ENCODE results near the gene WDR70.
"Not testable (repeated sequence)": the region's sequence is repeated elsewhere in the genome, so short reads cannot be mapped to it uniquely, and the experiment has no call there.

The WDR70 gene

GRCh38 chr5:37640088-37640487, 261.0 kb downstream of the WDR70 start:
- DNase-seq (ENCODE audit: low read depth in 2 of 2): no peak

- DNase-seq (ENCODE audit: low read depth in 2 of 2): no peak
Observed at GRCh38 chr5:37641933-37642332, 262.8 kb downstream of the WDR70 start.

DNA sequence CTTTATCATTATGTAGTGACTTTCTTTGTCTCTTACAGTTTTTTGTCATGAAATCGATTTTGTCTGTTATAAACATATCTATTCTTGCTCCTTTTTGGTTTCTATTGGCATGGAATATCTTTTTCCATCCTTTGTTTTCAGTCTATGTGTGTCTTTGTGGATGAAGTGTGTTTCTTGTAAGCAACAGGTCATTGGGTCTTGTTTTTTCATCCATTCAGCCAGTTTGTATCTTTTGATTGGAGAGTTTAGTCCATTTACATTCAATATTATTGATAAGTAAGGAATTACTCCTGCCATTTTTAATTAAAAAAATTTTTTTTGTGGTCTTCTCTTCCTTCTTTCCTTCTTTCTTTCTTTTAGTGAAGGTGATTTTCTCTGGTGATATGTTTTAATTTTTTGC, 266.6 kb downstream of the WDR70 start:
- no peak for DNase-seq (ENCODE audit: low read depth in 2 of 2)

DNA sequence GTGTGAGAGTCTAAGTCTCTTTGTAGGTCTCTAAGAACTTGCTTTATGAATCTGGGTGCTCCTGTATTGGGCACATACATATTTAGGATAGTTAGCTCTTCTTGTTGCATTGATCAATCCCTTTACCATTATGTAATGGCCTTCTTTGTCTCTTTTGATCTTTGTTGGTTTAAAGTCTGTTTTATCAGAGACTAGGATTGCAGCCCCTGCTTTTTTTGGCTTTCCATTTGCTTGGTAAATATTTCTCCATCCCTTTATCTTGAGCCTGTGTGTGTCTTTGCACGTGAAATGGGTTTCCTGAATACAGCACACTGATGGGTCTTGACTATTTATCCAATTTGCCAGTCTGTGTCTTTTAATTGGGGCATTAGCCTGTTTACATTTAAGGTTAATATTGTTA, 275.4 kb downstream of the WDR70 start:
- DNase-seq (ENCODE audit: low read depth in 2 of 2): not testable (repeated sequence)

- DNase-seq (ENCODE audit: low read depth in 2 of 2): no peak
Observed at GRCh38 chr5:37657046-37657445, 277.9 kb downstream of the WDR70 start.

- no peak for DNase-seq (ENCODE audit: low read depth in 2 of 2)
Observed at GRCh38 chr5:37658440-37658839, 279.3 kb downstream of the WDR70 start.

DNA sequence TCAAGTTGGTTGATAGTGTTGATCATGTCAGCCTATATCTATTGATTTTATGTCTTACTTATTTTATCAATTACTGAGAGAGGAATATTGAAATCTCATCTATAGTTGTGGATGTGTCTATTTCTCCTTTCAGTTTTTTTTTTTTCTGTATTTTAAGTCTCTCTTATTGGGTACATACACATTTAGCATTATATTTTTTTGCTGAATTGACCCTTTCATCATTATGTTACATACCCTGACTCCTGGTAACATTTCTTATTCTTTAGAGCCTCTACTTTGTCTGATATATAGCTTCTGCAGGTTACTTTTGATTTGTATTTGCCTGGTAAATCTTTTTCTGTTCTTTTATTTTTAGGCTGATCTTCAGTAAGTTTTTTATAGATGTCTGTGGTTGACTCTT, 281.2 kb downstream of the WDR70 start:
- no peak for DNase-seq (ENCODE audit: low read depth in 2 of 2)

DNA sequence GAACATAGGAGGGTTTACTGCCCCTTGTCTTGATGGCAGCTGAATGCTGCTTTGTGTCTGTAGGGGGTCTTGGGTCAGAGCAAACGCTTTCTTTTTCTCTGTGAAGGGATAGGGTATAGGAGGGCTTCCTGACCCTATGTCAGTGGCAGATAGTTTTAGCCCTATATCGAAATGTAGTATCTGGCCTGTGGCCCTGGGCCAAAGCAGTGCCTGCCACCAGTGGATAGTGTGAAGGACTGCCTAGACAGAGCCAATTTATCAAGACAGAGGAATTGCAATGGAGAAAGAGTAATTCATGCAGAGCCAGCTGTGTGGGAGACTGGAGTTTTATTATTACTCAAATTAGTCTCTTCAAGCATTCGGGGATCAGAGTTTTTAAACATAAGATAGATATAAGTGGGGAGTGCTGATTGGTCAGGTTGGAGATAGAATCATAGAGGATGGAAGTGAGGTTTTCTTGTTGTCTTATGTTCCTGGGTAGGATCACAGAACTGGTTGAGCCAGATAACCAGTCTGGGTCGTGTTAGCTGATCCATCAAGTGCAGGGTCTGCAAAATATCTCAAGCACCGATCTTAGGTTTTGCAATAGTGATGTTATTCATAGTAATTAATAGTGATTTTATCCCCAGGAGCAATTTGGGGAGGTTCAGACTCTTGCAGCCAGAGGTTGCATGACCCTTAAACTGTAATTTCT, 282.3 kb downstream of the WDR70 start:
- DNase-seq (ENCODE audit: low read depth in 2 of 2): no peak

- no peak for DNase-seq (ENCODE audit: low read depth in 2 of 2)
Observed at GRCh38 chr5:37661951-37662350, 282.8 kb downstream of the WDR70 start.

DNA sequence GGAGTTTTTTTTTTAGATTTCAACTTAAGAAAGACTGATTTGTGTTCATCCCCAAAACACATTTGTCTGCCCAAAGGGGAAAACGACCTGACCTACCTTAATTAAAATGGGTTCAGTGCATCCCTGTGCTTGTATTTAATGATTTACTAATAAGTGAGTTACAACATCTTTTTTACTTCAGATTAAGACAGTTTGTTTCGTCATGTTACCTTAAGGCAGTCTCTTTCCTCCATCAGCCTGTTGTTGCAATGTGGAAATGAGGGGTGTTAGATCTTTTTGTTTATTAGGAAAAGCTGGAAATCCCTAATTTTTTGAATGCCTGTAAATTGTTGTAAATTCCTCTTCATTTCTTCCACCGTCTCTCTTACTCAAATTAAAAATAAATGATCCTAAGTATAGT, 283.2 kb downstream of the WDR70 start:
- no peak for DNase-seq (ENCODE audit: low read depth in 2 of 2)

DNA sequence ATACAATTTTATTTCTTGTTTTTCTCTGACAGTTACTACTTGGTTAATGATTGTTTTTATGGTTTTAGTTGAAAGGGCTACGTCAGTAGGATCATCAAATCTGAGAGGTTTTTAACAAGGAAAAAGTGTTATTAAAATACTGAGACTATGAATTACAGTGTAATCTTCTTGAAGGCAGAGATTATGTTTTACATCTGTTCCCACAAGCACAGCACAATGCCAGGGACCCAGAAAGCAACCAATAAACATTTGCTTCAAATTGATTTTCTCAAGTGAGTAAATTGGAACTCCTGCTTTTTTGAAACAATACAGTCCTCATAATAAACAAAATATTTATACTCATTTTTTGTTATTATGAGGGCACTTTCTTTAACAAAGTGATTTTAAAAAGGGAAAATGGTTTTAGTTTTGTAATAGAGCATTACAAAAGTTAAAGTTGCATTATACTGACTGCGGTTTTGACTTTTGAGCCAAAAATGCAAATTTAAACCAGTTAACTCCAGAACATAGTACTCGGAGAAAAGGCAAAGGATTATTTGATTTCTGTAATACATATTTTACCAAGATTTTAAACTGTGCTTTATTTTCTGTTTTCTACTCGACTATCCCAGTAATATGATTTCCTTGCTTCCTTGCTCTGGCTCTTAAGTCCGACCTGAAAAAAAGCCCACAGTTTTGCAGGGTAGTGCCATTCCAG, 283.8 kb downstream of the WDR70 start:
- DNase-seq (ENCODE audit: low read depth in 2 of 2): no peak

DNA sequence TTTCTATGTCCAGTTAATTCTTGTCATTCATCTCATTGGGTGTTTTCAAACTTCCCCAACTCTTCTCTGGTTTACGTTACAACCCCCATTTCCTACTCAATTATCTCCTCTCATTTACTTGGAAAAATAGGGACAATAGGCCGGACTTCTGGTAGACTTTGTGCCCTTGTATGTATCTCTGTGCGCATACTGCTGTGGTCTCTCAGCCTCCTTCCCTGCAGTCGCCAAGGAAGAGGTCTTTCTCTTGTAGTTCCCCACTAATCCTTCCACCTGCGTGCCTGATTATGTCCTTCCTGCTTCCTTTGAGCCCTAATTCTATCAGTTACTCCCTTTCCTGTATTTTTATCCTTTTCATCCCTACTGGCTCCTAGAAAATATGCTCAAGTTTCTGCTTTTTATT, 284.4 kb downstream of the WDR70 start:
- DNase-seq (ENCODE audit: low read depth in 2 of 2): no peak

DNA sequence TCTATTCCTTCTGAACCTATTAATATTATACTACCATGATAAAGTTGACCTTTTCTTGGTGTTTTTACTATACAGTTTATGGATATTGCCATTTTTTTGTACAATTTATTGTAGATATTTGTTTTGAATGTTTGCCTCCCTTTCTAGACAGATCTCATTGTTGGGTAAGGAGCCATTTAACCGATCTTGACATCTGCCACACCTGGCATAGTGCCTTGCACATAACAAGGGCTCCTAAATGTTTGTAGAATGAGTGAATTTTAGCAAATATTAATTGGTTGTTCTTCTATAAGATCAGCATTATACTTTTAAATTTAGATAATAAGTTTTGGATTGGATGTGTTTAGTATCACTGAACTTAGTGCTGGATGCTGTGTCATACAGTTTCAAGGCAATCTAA, 285.4 kb downstream of the WDR70 start:
- DNase-seq (ENCODE audit: low read depth in 2 of 2): no peak

- no peak for DNase-seq (ENCODE audit: low read depth in 2 of 2)
Observed at GRCh38 chr5:37665272-37665671, 286.2 kb downstream of the WDR70 start.

DNA sequence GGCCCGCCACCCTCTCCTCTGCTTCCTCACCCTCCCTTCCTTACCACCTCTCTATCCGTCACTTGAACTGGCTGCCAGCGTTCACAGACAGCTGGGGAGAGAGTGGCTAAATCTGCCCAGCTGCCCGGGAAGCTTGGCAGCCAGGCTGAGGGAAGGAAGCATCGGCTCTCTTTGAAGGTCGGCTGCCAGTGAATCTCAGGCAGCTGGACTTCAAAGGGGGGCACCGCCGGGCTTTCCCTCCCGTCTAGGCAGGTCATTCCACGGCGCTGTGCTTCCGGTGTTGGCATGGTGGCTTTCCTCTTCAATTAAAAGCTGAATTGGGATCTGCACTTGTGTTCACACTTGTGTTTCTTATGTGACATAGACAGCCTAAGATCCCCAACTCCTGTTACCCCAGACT, 286.8 kb downstream of the WDR70 start:
- DNase-seq (ENCODE audit: low read depth in 2 of 2): no peak

DNA sequence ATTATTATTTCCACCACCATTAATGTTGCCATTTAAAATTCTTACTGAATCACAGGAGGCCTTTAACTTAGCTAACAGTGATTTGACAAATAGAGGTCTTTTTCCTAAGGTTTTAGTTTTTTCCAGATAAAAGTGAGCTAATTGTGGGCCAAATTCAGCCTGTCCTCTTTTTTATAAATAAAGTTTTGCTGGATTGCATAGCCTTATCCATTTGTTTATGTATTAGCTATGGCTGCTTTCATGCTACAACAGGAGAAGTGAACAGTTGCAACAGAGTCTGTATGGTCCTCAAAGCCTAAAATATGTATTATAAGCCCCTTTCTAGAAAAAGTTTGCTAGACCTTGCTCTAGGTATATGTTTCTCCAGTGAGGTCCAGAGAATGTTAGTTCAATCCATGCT, 288.3 kb downstream of the WDR70 start:
- DNase-seq (ENCODE audit: low read depth in 2 of 2): no peak

- DNase-seq (ENCODE audit: low read depth in 2 of 2): no peak
Observed at GRCh38 chr5:37667846-37668245, 288.7 kb downstream of the WDR70 start.

DNA sequence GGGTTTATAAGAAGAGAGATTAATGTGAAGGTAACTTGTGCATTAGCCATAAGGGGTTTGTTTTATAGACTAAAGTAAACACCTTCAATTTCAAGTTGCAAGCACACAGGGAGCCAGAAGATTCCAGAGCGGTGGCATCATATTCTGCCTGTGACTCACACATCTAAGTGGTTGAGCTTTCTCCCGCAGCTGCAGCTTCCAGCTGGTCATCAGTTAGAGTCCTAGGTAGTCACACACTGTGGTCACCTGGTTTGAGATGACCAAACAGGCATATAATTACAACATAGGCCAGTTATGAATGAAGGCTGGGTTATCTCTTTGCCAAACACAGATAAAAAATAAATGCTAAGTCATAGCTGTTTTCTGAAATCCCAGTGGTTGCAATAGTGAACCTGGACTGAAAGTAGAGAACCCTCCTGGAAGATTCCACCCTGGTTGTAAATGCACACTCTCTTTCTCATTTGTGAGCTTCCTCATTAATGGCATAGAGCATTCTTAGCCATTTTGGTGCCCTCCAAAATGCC, 289.5 kb downstream of the WDR70 start:
- no peak for DNase-seq (ENCODE audit: low read depth in 2 of 2)

- DNase-seq (ENCODE audit: low read depth in 2 of 2): not testable (repeated sequence)
Observed at GRCh38 chr5:37672118-37672588, 293.0 kb downstream of the WDR70 start.

DNA sequence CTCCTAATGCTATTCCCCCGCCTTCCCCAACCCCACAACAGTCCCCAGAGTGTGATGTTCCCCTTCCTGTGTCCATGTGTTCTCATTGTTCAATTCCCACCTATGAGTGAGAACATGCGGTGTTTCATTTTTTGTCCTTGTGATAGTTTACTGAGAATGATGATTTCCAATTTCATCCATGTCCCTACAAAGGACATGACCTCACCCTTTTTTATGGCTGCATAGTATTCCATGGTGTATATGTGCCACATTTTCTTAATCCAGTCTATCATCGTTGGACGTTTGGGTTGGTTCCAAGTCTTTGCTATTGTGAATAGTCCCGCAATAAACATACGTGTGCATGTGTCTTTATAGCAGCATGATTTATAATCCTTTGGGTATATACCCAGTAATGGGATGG, 295.2 kb downstream of the WDR70 start:
- DNase-seq (ENCODE audit: low read depth in 2 of 2): not testable (repeated sequence)

DNA sequence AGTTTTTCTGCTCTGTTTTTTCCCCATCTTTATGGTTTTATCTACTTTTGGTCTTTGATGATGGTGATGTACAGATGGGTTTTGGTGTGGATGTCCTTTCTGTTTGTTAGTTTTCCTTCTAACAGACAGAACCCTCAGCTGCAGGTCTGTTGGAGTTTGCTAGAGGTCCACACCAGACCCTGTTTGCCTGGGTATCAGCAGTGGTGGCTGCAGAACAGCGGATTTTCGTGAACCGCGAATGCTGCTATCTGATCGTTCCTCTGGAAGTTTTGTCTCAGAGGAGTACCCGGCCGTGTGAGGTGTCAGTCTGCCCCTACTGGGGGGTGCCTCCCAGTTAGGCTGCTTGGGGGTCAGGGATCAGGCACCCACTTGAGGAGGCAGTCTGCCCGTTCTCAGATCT, 300.2 kb downstream of the WDR70 start:
- DNase-seq (ENCODE audit: low read depth in 2 of 2): not testable (repeated sequence)

GRCh38 chr5:37679903-37680302, 300.8 kb downstream of the WDR70 start:
- DNase-seq (ENCODE audit: low read depth in 2 of 2): not testable (repeated sequence)

- no peak for DNase-seq (ENCODE audit: low read depth in 2 of 2)
Observed at GRCh38 chr5:37683072-37683471, 304.0 kb downstream of the WDR70 start.

All from activated CD4-positive, alpha-beta T cell treated with anti-CD3 and anti-CD28 coated beads for 24 hours (primary cell).